SU-DHL-6 (cell line): ENCODE data around the gene TMEM232.
"Not testable (repeated sequence)": the region's sequence is repeated elsewhere in the genome, so short reads cannot be mapped to it uniquely, and the experiment has no call there.

Experiments used
- EZH2phosphoT487 ChIP-seq: fragments of 200-600 bp; sonication (generic), shearing (Covaris generic); conservative IDR thresholded peaks from 2 replicates; pipeline ENCODE4 v1.6.1; 2018; ENCODE audit warnings: mild to moderate bottlenecking, antibody characterized with exemption, low read length, moderate library complexity, mixed read lengths
- TF ChIP-seq, protein P1 (sequence below): fragments of 200-600 bp; sonication (generic); IDR thresholded peaks from one replicate; pipeline ENCODE4 v1.5.1; 2017; ENCODE audit warnings: antibody characterized with exemption, mild to moderate bottlenecking, low read length, moderate library complexity; ENCODE audit not compliant: insufficient read depth, poor library complexity, severe bottlenecking

- TF ChIP-seq, protein P1, sequence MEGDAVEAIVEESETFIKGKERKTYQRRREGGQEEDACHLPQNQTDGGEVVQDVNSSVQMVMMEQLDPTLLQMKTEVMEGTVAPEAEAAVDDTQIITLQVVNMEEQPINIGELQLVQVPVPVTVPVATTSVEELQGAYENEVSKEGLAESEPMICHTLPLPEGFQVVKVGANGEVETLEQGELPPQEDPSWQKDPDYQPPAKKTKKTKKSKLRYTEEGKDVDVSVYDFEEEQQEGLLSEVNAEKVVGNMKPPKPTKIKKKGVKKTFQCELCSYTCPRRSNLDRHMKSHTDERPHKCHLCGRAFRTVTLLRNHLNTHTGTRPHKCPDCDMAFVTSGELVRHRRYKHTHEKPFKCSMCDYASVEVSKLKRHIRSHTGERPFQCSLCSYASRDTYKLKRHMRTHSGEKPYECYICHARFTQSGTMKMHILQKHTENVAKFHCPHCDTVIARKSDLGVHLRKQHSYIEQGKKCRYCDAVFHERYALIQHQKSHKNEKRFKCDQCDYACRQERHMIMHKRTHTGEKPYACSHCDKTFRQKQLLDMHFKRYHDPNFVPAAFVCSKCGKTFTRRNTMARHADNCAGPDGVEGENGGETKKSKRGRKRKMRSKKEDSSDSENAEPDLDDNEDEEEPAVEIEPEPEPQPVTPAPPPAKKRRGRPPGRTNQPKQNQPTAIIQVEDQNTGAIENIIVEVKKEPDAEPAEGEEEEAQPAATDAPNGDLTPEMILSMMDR, result not testable (repeated sequence)
- TF ChIP-seq EZH2phosphoT487, result not testable (repeated sequence)
Observed at GRCh38 chr5:110676554-110676953, 49.9 kb downstream of the TMEM232 start.
